ENCODE data around the gene TMEM234.
"Not testable (repeated sequence)": the region's sequence is repeated elsewhere in the genome, so short reads cannot be mapped to it uniquely, and the experiment has no call there.

Gene TMEM234

GRCh38 chr1:32221980-32222755, at the start of gene TMEM234, which contains the start of gene EIF3I:
TSS of gene TMEM234 (minus strand) at chr1:32222353. CDS start at chr1:32222322, 31 bp downstream.
TSS of gene EIF3I (plus strand) at chr1:32222407. CDS start at chr1:32222442, 35 bp downstream.
- DNase-seq: peak; percentile 80 to 90
- Mint-ChIP-seq H3K27ac (peak within 1 kb of the TSS; percentile 96 to 97), H3K9me3 (no peaks in the 10 kb centered on the region), H3K4me1 (peaks cover 41% of the 10 kb centered on the region), H3K27me3 (no peaks in the 10 kb centered on the region), H3K4me3 (peak within 1 kb of the TSS; percentile 91 to 96)
- ATAC-seq: peak; percentile 98

DNA sequence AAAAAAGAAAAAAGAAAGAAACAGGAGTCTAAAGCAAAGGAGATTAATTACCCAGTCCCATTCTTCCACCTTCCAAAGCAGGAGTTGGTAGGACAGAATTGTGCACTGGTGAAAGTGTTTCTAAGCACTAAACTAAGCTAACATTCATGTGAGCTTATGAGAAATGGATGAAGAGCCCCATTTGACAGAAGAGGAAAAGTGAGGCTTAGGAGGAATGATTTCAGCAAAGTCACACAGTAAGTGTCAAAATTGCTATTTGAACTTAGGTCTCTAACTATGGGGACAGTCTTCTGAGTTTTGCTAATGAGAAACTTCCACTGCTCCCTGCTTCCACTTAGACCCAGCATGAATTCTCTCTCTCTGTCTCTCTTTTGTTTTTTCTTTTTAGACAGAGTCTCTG, 47.6 kb upstream of the TMEM234 start:
- peaks cover 86% of the 10 kb centered on the region for H3K4me1 Mint-ChIP-seq
- no peaks in the 10 kb centered on the region for H3K27me3 Mint-ChIP-seq
- peak overlapping the region in 1 of 2 donors; percentile 72 for H3K27ac Mint-ChIP-seq
- DNase-seq (no peak), ATAC-seq (no peak)
- peaks cover 0 to 3% of the 10 kb centered on the region in 2 donors for H3K9me3 Mint-ChIP-seq
- H3K4me3 Mint-ChIP-seq: no peak overlapping the region

DNA sequence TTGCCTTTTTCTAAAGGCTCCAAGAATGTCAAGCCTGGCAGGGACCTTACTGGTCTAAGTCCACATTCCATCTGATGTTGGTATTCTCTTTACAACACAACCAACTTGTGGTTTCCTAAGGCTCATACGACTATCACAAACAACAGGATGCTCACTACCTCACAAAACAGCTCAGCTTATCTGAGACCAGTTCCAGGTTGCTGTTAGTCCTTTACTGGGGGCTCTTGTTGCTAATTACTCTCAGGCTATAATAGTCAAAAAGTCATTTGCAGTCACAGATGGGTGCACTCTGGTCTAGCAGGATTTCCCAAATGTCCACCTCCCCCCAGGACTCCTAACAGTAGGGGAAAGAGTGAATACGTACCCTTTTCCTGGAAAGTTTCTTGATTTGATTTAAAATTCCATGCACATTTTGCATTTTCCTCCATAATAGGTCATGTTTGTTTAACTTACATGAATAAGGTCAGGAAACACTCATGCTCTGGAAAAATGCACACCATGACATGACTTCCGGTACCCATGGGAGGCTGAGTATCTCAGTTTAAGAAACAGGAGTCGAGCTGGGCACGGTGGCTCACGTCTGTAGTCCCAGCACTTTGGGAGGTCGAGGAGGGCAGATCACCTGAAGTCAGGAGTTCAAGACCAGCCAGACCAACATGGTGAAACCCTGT, 44.9 kb upstream of the TMEM234 start:
- ATAC-seq (peak; percentile 47), DNase-seq (no peak)
- Mint-ChIP-seq H3K4me1 (peaks cover 84% of the 10 kb centered on the region), H3K4me3 (peak overlapping the region; percentile 81 to 83), H3K27me3 (no peaks in the 10 kb centered on the region), H3K27ac (peak overlapping the region; percentile 81 to 97), H3K9me3 (peaks cover 0 to 3% of the 10 kb centered on the region in 2 donors)

GRCh38 chr1:32265846-32266245, 43.7 kb upstream of the TMEM234 start:
- H3K4me3 Mint-ChIP-seq: peak overlapping the region; percentile 15 to 60
- H3K27me3 Mint-ChIP-seq: no peaks in the 10 kb centered on the region
- H3K9me3 Mint-ChIP-seq: peaks cover 0 to 3% of the 10 kb centered on the region in 2 donors
- ATAC-seq (no peak), DNase-seq (no peak)
- H3K27ac Mint-ChIP-seq: peak overlapping the region; percentile 88 to 91
- H3K4me1 Mint-ChIP-seq: peaks cover 72% of the 10 kb centered on the region

- H3K27me3 Mint-ChIP-seq: no peaks in the 10 kb centered on the region
- H3K4me3 Mint-ChIP-seq: peak overlapping the region; percentile 54 to 64
- peak; percentile 92 for ATAC-seq
- H3K27ac Mint-ChIP-seq: peak overlapping the region; percentile 10 to 28
- peaks cover 0 to 3% of the 10 kb centered on the region in 2 donors for H3K9me3 Mint-ChIP-seq
- peak in 1 of 2 donors; percentile 56 for DNase-seq
- peaks cover 68% of the 10 kb centered on the region for H3K4me1 Mint-ChIP-seq
These were observed 41.6 kb upstream of the TMEM234 start for GRCh38 chr1:32263744-32264143.

DNA sequence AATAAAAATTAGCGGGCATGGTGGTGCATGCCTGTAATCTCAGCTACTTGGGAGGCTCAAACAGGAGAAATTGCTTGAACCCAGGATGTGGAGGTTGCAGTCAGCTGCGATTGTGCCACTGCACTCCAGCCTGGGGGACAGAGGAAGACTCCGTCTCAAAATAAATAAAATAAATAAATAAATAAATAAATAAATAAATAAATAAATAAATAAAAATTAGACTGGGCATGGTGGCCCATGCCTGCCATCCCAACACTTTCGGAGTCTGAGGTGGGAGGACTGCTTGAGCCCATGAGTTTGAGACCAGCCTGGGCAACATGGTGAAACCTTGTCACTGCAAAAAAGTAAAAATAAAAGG, 41.1 kb upstream of the TMEM234 start:
- DNase-seq, H3K9me3 Mint-ChIP-seq, ATAC-seq, H3K27me3 Mint-ChIP-seq: not testable (repeated sequence)
- Mint-ChIP-seq H3K4me1 (peaks cover 67% of the 10 kb centered on the region), H3K4me3 (peak overlapping the region in 1 of 2 donors; percentile 54), H3K27ac (peak overlapping the region in 1 of 2 donors; percentile 88)

DNA sequence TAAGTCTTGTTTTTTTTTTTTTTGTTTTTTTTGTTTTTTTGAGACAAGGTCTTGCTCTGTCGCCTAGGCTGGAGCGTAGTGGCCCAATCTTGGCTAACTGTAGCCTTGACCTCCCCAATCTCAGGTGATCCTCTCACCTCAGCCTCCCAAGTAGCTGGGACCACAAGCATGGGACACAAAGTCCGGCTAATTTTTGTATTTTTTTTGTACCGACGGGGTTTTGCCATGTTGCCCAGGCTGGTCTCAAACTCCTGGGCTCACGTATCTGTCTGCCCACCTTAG, 35.0 kb upstream of the TMEM234 start:
- DNase-seq (no peak), ATAC-seq (no peak)
- Mint-ChIP-seq H3K27ac (peak overlapping the region; percentile 54 to 90), H3K4me1 (peaks cover 54% of the 10 kb centered on the region), H3K4me3 (peak overlapping the region; percentile 79 to 84), H3K9me3 (no peaks in the 10 kb centered on the region), H3K27me3 (no peaks in the 10 kb centered on the region)

DNA sequence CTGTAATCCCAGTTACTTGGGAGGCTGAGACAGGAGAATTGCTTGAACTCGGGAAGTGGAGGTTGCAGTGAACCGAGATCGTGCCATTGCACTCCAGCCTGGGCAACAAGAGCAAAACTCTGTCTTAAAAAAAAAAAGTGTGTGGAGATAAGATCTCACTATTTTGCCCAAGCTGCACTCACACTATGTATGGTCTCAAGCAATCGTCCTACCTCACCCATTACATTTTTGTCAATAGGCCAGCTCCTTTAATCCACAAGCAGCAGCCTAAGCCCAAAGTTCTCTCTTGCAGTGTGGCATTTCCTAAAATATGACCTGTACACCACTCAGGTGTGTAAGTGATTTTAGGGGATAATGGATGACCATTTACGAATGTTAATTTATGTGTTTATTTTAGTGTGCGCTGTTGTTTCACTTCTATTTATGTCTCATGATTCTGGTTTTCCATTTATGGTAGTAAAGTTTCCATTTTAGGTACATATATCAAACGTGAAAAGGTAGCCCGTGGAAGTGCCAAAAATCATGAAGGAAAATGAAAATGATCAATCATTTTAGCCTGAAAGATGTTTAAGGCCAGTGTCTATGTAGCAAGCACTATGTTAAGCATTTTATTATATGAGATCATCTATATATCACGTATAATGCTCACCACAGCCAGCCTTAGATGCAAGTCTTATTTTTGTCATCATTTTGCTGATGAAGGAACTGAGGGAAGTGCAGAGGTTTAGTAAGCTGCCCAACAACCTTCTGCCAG, 34.5 kb upstream of the TMEM234 start:
- Mint-ChIP-seq H3K4me3 (peak overlapping the region; percentile 79 to 84), H3K4me1 (peaks cover 53% of the 10 kb centered on the region), H3K27ac (peak overlapping the region; percentile 90 to 99), H3K27me3 (no peaks in the 10 kb centered on the region), H3K9me3 (no peaks in the 10 kb centered on the region)
- ATAC-seq (peak; percentile 11), DNase-seq (no peak)

GRCh38 chr1:32255072-32256071, 33.2 kb upstream of the TMEM234 start:
- Mint-ChIP-seq H3K4me1 (peaks cover 57% of the 10 kb centered on the region), H3K9me3 (no peaks in the 10 kb centered on the region), H3K27ac (peak overlapping the region; percentile 17 to 37), H3K4me3 (peak overlapping the region; percentile 79 to 98), H3K27me3 (no peaks in the 10 kb centered on the region)
- peak in 1 of 2 donors; percentile 45 for DNase-seq
- peak; percentile 8 for ATAC-seq

DNA sequence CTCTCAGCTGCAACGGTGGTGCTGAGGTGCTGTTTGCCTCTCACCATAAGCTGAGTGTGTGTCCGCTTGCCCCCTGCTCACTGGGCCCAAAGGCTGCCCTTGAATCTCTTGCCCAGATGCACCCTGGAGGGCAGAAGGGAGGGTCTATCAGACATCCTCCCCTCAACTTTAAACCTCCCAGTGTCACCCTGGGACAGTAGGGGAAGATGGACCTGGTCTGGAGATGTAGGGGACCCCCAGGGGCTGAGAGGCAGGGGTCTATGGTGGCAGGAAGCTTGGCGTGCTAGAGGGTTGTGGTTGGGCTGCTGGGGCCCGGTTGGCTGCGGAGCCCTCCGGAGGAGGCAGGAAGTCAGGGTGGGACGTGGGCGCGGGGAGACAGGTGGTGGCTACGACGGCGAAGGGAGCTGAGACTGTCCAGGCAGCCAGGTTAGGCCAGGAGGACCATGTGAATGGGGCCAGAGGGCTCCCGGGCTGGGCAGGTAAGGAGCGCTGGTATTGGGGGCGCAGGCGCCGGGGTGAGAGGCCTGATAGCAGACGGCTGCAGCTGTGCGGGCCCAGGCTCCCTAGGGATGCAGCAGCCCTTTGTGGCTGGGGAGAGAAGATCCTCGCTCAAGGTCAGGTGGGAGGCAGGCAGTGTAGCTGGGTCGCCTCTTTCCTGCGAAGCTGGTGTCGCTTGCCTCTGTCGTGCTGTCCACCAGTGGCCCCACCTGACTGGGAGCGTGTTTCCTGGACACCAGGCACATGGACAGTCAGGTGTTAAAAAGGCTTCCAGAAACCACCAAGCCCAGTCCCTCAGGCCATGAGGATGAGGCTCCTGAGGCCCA, 29.0 kb upstream of the TMEM234 start, which contains the start of gene LCK:
Gene LCK (plus strand): TSS at position 373 of the 824 bp plus-strand sequence. CDS start 23,065 bp downstream, outside the sequence.
- peak; percentile 78 to 84 for DNase-seq
- peak within 1 kb of the TSS; percentile 97 to 98 for H3K27ac Mint-ChIP-seq
- H3K4me1 Mint-ChIP-seq: peaks cover 68% of the 10 kb centered on the region
- H3K9me3 Mint-ChIP-seq: no peaks in the 10 kb centered on the region
- peak within 1 kb of the TSS; percentile 98 for H3K4me3 Mint-ChIP-seq
- no peaks in the 10 kb centered on the region for H3K27me3 Mint-ChIP-seq
- peak; percentile 68 for ATAC-seq

- peak; percentile 74 to 87 for DNase-seq
- Mint-ChIP-seq H3K9me3 (no peaks in the 10 kb centered on the region), H3K27me3 (no peaks in the 10 kb centered on the region), H3K4me3 (peak overlapping the region; percentile 98), H3K4me1 (peaks cover 72% of the 10 kb centered on the region), H3K27ac (peak overlapping the region; percentile 97 to 98)
- ATAC-seq: peak; percentile 82
These were observed 27.8 kb upstream of the TMEM234 start for GRCh38 chr1:32249831-32250525.

DNA sequence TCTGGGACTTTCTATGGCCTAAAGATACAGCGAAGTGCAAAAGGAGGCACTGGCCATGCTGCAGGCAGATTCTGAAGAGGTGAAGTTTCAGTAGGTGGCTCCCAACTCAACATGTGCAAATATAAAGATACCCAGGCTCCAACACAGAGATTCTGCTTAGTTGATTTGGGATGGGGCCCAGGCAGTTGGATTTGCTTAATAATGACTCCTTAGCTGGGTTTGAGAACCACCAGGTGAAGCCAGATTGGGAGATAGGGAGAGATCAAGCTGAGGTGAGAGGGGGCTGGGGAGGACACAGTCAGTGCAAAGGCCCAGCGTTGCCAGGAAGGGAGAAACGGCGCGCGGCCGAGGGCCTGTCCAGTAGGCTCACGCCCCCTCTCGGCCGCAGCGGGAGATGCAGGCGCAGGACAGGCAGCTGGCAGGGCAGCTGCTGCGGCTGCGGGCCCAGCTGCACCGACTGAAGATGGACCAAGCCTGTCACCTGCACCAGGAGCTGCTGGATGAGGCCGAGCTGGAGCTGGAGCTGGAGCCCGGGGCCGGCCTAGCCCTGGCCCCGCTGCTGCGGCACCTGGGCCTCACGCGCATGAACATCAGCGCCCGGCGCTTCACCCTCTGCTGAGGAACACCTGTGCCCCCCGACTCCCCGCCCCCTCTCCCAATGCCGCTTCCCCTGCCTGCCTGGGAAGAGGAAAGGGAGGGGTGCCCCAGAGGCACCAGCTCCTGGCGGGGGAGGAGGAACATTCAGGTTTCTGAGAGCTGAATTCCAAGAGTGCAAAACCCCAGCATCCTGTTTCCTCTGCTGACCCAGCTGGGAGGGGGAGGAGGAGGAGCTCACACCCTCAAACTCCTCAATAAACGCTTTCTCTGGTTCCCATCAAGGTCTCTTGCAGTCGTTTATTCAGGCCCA, 26.1 kb upstream of the TMEM234 start:
- Mint-ChIP-seq H3K27ac (peak overlapping the region; percentile 4 to 88), H3K4me1 (peaks cover 60% of the 10 kb centered on the region), H3K4me3 (peak overlapping the region; percentile 98), H3K9me3 (no peaks in the 10 kb centered on the region), H3K27me3 (no peaks in the 10 kb centered on the region)
- ATAC-seq: peak; percentile 34
- peak; percentile 84 to 86 for DNase-seq

Data from stimulated activated naive CD8-positive, alpha-beta T cell treated with anti-CD3 and anti-CD28 coated beads, Interleukin-15, amount 100 ng/mL, for 72 hours (primary cell).